Kasumi-1 (cell line): ENCODE results near the gene FBXO27.
"Not testable (repeated sequence)": the region's sequence is repeated elsewhere in the genome, so short reads cannot be mapped to it uniquely, and the experiment has no call there.

Experiments
- DNase-seq, 2 experiments: peaks; one replicate each; lab custom pipeline; 2025; lab: John Stamatoyannopoulos, UW

FBXO27 gene

GRCh38 chr19:39038098-39038497, 5.7 kb upstream of the FBXO27 start:
- DNase-seq, result no peak

GRCh38 chr19:39037194-39037593, 4.8 kb upstream of the FBXO27 start:
- no peak for DNase-seq

GRCh38 chr19:39036581-39036980, 4.2 kb upstream of the FBXO27 start:
- DNase-seq, result no peak

GRCh38 chr19:39031368-39032062, 834 bp downstream of the FBXO27 start:
- DNase-seq, result no peak

- no peak for DNase-seq
Measured at GRCh38 chr19:39030854-39031367, 1.4 kb downstream of the FBXO27 start.

GRCh38 chr19:39024875-39025641, 7.3 kb downstream of the FBXO27 start:
- no peak for DNase-seq

GRCh38 chr19:39021063-39021462, 11.3 kb downstream of the FBXO27 start:
- DNase-seq, result no peak

GRCh38 chr19:39017646-39018045, 14.7 kb downstream of the FBXO27 start:
- DNase-seq, result no peak

GRCh38 chr19:39017026-39017425, 15.3 kb downstream of the FBXO27 start:
- no peak for DNase-seq

GRCh38 chr19:39014037-39014436, 18.3 kb downstream of the FBXO27 start:
- DNase-seq, result no peak

GRCh38 chr19:39009001-39009400, 23.3 kb downstream of the FBXO27 start:
- DNase-seq, result no peak

- no peak for DNase-seq
Measured at GRCh38 chr19:39008137-39008536, 24.2 kb downstream of the FBXO27 start.

GRCh38 chr19:39007096-39007495, 25.3 kb downstream of the FBXO27 start:
- no peak for DNase-seq

GRCh38 chr19:39004403-39004802, 27.9 kb downstream of the FBXO27 start:
- DNase-seq, result no peak

GRCh38 chr19:39003796-39004195, 28.6 kb downstream of the FBXO27 start:
- no peak for DNase-seq

- no peak for DNase-seq
Measured at GRCh38 chr19:39003188-39003587, 29.2 kb downstream of the FBXO27 start.

- no peak for DNase-seq
Measured at GRCh38 chr19:39001041-39001440, 31.3 kb downstream of the FBXO27 start.

GRCh38 chr19:38997576-38997975, 34.8 kb downstream of the FBXO27 start:
- DNase-seq, result not testable (repeated sequence)

GRCh38 chr19:38993271-38993670, 39.1 kb downstream of the FBXO27 start:
- DNase-seq, result no peak

- DNase-seq, result no peak
Measured at GRCh38 chr19:38990949-38991697, 41.2 kb downstream of the FBXO27 start.

- not testable (repeated sequence) for DNase-seq
Measured at GRCh38 chr19:38989614-38990013, 42.7 kb downstream of the FBXO27 start.

- no peak for DNase-seq
Measured at GRCh38 chr19:38989066-38989605, 43.2 kb downstream of the FBXO27 start.
